Measurements from ENCODE around the gene CMTM4.

CMTM4 gene

DNA sequence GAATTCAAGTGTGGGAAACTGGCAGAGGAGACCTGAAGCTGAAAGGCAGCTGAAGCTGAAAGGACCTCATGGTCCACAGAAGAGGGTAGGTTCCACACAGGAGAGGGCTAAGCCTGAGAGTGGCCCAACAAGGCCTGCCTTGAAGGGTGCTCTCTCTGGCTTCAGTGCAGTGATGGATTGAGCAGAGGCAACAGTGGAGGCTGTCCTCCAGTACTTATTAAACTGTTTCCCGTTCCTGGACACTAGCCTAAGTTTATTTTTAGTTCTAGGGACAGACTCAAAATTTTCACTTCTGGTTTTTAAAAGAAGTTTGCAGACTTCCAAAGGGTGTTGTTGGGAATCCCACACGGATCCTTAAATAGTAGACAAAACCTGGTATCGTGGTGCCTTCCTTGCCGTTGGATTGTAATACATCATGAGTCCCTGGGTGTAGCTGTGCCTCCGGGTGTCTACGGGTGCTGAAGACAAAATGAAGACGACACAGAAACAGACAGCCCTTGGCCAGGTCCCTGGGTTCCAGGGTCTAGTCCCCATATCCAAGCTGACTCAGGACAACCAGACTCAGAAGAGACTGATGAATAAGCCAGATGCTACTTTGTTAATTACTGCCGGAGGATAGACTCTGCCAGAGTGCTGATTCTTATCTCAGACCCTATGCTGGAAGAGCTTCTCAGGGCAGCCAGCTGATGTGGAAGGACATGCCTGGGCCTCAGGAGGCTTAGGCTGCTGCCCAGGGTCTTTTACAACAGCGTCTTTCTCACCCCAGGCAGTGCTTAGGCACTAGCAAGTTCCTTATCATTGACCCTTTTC is 7.1 kb upstream of the CMTM4 start:
- DNase-seq (ENCODE audit: low read depth in 1 of 2, low spot score in 1 of 2) = no peak
- H3K27me3 ChIP-seq (ENCODE audit: insufficient read depth, poor library complexity, severe bottlenecking) = no peaks in the 10 kb centered on the region
- TF ChIP-seq SPI1 (IDR thresholded peaks at IDR 0.05; ENCODE audit: borderline replicate concordance, low read depth) = no peak
- no peak for TF ChIP-seq POLR2AphosphoS5 (IDR thresholded peaks at IDR 0.05; ENCODE audit: low read depth)
- H3K4me3 ChIP-seq (replicated peaks; ENCODE audit: insufficient read depth, low read length) = no peak overlapping the region
- H3K27ac ChIP-seq (replicated peaks) = no peak overlapping the region

DNA sequence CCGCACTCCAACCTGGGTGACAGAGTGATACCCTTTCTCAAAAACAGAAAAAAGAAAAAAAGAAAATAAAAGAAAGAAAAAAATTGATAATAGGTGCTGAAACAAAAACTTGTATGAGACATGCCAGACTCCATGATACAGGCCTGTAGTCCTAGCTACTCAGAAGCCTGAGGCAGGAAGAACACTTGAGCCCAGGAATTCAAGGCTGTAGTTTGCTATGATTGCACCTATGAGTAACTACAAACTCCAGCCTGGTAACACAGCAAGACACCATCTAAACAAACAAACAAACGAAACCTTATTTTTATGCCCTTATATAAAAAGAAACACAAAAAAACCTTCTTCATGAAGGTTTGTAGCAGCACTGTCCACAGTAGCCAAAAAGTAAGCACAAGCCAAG is 5.0 kb upstream of the CMTM4 start:
- no peak for DNase-seq (ENCODE audit: low read depth in 1 of 2, low spot score in 1 of 2)
- Histone ChIP-seq H3K27ac (replicated peaks) (no peak overlapping the region), H3K27me3 (ENCODE audit: insufficient read depth, poor library complexity, severe bottlenecking) (no peaks in the 10 kb centered on the region), H3K4me3 (replicated peaks; ENCODE audit: insufficient read depth, low read length) (no peak overlapping the region)
- TF ChIP-seq CTCF (IDR thresholded peaks at IDR 0.05; ENCODE audit: insufficient read depth, low read length) = no peak
- TF ChIP-seq POLR2AphosphoS5 (IDR thresholded peaks at IDR 0.05; ENCODE audit: low read depth) = no peak
- no peak for TF ChIP-seq GABPA (IDR thresholded peaks at IDR 0.05; ENCODE audit: low read depth)

DNA sequence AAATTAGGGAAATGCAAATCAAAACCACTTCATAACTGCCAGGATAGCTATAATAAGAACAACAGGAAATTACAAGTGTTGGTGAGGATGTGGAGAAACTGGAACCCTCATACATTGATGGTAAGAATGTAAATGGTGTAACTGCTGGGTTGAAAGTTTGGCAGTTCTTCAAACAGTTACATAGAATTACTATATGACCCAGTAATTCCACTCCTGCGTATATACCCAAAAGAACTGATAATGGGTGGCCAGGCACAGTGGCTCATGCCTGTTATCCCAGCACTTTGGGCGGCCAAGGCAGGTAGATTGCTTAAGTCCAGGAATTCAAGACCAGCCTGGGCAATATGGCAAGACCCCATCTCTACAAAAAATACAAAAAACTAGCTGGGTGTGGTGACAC is 4.5 kb upstream of the CMTM4 start:
- H3K27me3 ChIP-seq (ENCODE audit: insufficient read depth, poor library complexity, severe bottlenecking) = no peaks in the 10 kb centered on the region
- H3K27ac ChIP-seq (replicated peaks) = no peak overlapping the region
- DNase-seq (ENCODE audit: low read depth in 1 of 2, low spot score in 1 of 2) = peak in 1 of 2 experiments; percentile 31
- no peak overlapping the region for H3K4me3 ChIP-seq (replicated peaks; ENCODE audit: insufficient read depth, low read length)
- TF ChIP-seq POLR2AphosphoS5 (IDR thresholded peaks at IDR 0.05; ENCODE audit: low read depth) (no peak), SPI1 (IDR thresholded peaks at IDR 0.05; ENCODE audit: borderline replicate concordance, low read depth) (no peak), GABPA (IDR thresholded peaks at IDR 0.05; ENCODE audit: low read depth) (no peak), CTCF (IDR thresholded peaks at IDR 0.05; ENCODE audit: insufficient read depth, low read length) (no peak)
- TF ChIP-seq, protein P1, sequence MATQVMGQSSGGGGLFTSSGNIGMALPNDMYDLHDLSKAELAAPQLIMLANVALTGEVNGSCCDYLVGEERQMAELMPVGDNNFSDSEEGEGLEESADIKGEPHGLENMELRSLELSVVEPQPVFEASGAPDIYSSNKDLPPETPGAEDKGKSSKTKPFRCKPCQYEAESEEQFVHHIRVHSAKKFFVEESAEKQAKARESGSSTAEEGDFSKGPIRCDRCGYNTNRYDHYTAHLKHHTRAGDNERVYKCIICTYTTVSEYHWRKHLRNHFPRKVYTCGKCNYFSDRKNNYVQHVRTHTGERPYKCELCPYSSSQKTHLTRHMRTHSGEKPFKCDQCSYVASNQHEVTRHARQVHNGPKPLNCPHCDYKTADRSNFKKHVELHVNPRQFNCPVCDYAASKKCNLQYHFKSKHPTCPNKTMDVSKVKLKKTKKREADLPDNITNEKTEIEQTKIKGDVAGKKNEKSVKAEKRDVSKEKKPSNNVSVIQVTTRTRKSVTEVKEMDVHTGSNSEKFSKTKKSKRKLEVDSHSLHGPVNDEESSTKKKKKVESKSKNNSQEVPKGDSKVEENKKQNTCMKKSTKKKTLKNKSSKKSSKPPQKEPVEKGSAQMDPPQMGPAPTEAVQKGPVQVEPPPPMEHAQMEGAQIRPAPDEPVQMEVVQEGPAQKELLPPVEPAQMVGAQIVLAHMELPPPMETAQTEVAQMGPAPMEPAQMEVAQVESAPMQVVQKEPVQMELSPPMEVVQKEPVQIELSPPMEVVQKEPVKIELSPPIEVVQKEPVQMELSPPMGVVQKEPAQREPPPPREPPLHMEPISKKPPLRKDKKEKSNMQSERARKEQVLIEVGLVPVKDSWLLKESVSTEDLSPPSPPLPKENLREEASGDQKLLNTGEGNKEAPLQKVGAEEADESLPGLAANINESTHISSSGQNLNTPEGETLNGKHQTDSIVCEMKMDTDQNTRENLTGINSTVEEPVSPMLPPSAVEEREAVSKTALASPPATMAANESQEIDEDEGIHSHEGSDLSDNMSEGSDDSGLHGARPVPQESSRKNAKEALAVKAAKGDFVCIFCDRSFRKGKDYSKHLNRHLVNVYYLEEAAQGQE (IDR thresholded peaks at IDR 0.05; ENCODE audit: insufficient replicate concordance, low read depth) = no peak

- Histone ChIP-seq H3K4me3 (replicated peaks; ENCODE audit: insufficient read depth, low read length) (no peak overlapping the region), H3K27me3 (ENCODE audit: insufficient read depth, poor library complexity, severe bottlenecking) (no peaks in the 10 kb centered on the region), H3K27ac (replicated peaks) (no peak overlapping the region)
- DNase-seq (ENCODE audit: low read depth in 1 of 2, low spot score in 1 of 2) = no peak
- TF ChIP-seq GABPA (IDR thresholded peaks at IDR 0.05; ENCODE audit: low read depth) (no peak), SPI1 (IDR thresholded peaks at IDR 0.05; ENCODE audit: borderline replicate concordance, low read depth) (no peak), CTCF (IDR thresholded peaks at IDR 0.05; ENCODE audit: insufficient read depth, low read length) (no peak), POLR2AphosphoS5 (IDR thresholded peaks at IDR 0.05; ENCODE audit: low read depth) (no peak)
- TF ChIP-seq, protein P1 (IDR thresholded peaks at IDR 0.05; ENCODE audit: insufficient replicate concordance, low read depth) = no peak
These were observed 3.4 kb upstream of the CMTM4 start for GRCh38 chr16:66699898-66700297.

Data from HL-60 (cell line).